Tibial nerve (tissue), 4 donors: Measurements from ENCODE around the gene CDC14B.

ENCODE experiments used
- EP300 ChIP-seq, 2 donors: sonication (generic); formaldehyde crosslinking; IDR thresholded peaks; one replicate each; pipeline ENCODE4 v1.6.1; 2017; ENCODE audit warnings: antibody characterized with exemption in 2 of 2, mild to moderate bottlenecking in 1 of 2
- POLR2A ChIP-seq, 2 donors: fragments of 450-650 bp; IDR thresholded peaks; one replicate each; pipeline ENCODE4 v1.6.1; 2017; ENCODE audit warnings: antibody characterized with exemption in 2 of 2, mild to moderate bottlenecking in 2 of 2, moderate library complexity in 2 of 2
- TF ChIP-seq, protein P1 (sequence below), 5 experiments: fragments of 200-600 bp in 3 of 5; fragments of 450-650 bp in 2 of 5; sonication (generic) in 3 of 5; IDR thresholded peaks; one replicate each; pipeline ENCODE4 v1.5.1; 2016 to 2019; ENCODE audit warnings: antibody characterized with exemption in 5 of 5, mild to moderate bottlenecking in 3 of 5, moderate library complexity in 2 of 5

DNA sequence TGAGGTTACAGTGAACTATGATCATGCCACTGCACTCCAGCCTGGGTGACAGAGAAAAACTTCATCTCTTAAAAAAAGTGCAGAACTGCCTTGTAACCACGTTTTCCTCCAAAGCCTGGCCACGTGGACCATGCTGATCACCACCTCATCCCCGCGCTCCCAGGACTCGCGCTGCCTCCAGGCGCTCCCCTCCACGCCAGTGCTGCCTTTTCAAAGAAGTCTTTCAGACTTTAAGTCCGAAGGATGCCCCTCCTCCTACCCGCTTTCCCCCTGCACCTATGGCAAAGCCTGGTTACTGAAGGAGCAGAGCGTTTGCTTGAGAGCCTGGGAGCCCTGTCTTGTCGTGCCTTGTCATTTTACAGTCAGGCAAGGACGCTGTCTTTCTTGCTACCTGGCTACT, 125.9 kb downstream of the CDC14B start:
- TF ChIP-seq, protein P1, sequence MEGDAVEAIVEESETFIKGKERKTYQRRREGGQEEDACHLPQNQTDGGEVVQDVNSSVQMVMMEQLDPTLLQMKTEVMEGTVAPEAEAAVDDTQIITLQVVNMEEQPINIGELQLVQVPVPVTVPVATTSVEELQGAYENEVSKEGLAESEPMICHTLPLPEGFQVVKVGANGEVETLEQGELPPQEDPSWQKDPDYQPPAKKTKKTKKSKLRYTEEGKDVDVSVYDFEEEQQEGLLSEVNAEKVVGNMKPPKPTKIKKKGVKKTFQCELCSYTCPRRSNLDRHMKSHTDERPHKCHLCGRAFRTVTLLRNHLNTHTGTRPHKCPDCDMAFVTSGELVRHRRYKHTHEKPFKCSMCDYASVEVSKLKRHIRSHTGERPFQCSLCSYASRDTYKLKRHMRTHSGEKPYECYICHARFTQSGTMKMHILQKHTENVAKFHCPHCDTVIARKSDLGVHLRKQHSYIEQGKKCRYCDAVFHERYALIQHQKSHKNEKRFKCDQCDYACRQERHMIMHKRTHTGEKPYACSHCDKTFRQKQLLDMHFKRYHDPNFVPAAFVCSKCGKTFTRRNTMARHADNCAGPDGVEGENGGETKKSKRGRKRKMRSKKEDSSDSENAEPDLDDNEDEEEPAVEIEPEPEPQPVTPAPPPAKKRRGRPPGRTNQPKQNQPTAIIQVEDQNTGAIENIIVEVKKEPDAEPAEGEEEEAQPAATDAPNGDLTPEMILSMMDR (IDR thresholded peaks at IDR 0.05) = no peak
- TF ChIP-seq POLR2A (IDR thresholded peaks at IDR 0.05) (no peak), EP300 (IDR thresholded peaks at IDR 0.05) (no peak)
